ENCODE data around the gene CD34.

- TF ChIP-seq CTCF (conservative IDR thresholded peaks at IDR 0.05 in 1 of 2, IDR thresholded peaks at IDR 0.05 in 1 of 2; ENCODE audit: low read depth in 1 of 2, low read length in 2 of 2) (no peak), EZH2 (IDR thresholded peaks at IDR 0.05; ENCODE audit: low read length, missing control alignments) (no peak)
These were observed 42.0 kb upstream of the CD34 start for GRCh38 chr1:207952617-207953542.
